Dorsolateral prefrontal cortex (tissue), 118 donors: ENCODE measurements around the gene NUPR2. TPM values are rescaled to one million over a fixed set of nuclear protein-coding genes. Genes with fewer than 3 reads are reported as not detected.

Experiments used
- total RNA-seq, 120 experiments: library from RNA; stranded (reverse); gene quantifications; one replicate each; pipeline versions ENCODE4 v1.2.3 to v1.2.4, GENCODE V29; 2022

The NUPR2 gene
- total RNA-seq, 120 experiments from 2014 or later = 0.87 to 6.7 (median 1.5) TPM; not detected in 46

Other genes with a start within 250 kb of the NUPR2 start
- gene ZNF713, start 229.0 kb downstream of the NUPR2 start, total RNA-seq = 10 to 100 TPM in 106 of 120 experiments, 1 to 10 TPM in 14; 7.7 to 22.6 (median 12.8) TPM
- 10 to 100 TPM in 119 of 120 experiments, 1 to 10 TPM in 1; 5.8 to 24.3 (median 17.4) TPM for gene MRPS17, start 164.5 kb downstream of the NUPR2 start, total RNA-seq
- 100 to 1,000 TPM in 1 of 120 experiments, 10 to 100 TPM in 119; 39.1 to 106 (median 67.7) TPM for gene NIPSNAP2, start 151.8 kb downstream of the NUPR2 start, total RNA-seq
- gene PSPH, start 65.0 kb downstream of the NUPR2 start, total RNA-seq = 10 to 100 TPM; 11.1 to 44.3 (median 20.0) TPM
- gene CCT6A, start 64.7 kb downstream of the NUPR2 start, total RNA-seq = 100 to 1,000 TPM in 2 of 120 experiments, 10 to 100 TPM in 118; 38.3 to 105 (median 76.0) TPM
- 100 to 1,000 TPM in 4 of 120 experiments, 10 to 100 TPM in 116; 41.7 to 111 (median 75.6) TPM for gene SUMF2, start 52.1 kb downstream of the NUPR2 start, total RNA-seq
- gene PHKG1, start 23.5 kb downstream of the NUPR2 start, total RNA-seq = 10 to 100 TPM in 100 of 120 experiments, 1 to 10 TPM in 20; 6.1 to 40.7 (median 15.2) TPM
- gene CHCHD2, start 9.9 kb downstream of the NUPR2 start, total RNA-seq = 100 to 1,000 TPM; 175 to 432 (median 281) TPM